ENCODE results near the gene GFRA4. TPM values are rescaled to one million over a fixed set of nuclear protein-coding genes. Genes with fewer than 3 reads are reported as not detected.

Gene GFRA4
- total RNA-seq, 1 donor from 2014 or later, result not detected

DNA sequence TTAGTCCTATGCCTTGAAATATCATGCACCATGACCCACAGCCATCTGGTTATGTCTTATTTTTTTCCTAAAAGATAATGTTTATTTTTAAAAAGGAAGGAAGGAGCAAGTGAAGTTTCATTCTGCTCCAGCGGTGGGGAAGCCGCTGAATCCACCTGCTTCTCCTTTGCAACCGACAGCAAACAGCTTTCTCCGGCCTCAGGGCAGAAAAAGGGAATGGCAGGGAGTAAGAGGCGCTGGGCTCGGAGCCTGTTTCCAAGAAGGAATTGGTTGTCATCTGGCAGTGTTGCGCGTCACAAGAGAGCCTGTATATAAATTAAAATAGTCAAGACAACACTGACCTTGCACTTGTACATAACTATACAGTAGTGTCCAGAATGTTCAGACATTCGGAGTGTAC lies 14.2 kb downstream of the GFRA4 start:
- Mint-ChIP-seq H3K36me3 (ENCODE audit: low read depth) (peaks cover 26% of the 10 kb centered on the region), H3K27ac (ENCODE audit: unreplicated experiment) (no peak overlapping the region), H3K4me1 (ENCODE audit: low read depth) (no peaks in the 10 kb centered on the region), H3K4me3 (ENCODE audit: unreplicated experiment) (no peak overlapping the region), H3K27me3 (ENCODE audit: low read depth) (no peaks in the 10 kb centered on the region), H3K9me3 (ENCODE audit: low read depth) (peaks cover 5% of the 10 kb centered on the region)
- no peak for DNase-seq (ENCODE audit: low spot score)
- no peak for TF ChIP-seq CTCF (IDR thresholded peaks at IDR 0.05)

- TF ChIP-seq CTCF (IDR thresholded peaks at IDR 0.05), result no peak
- H3K4me3 Mint-ChIP-seq (ENCODE audit: unreplicated experiment), result no peak overlapping the region
- no peak for DNase-seq (ENCODE audit: low spot score)
- peaks cover 21% of the 10 kb centered on the region for H3K36me3 Mint-ChIP-seq (ENCODE audit: low read depth)
- H3K4me1 Mint-ChIP-seq (ENCODE audit: low read depth), result no peaks in the 10 kb centered on the region
- H3K27ac Mint-ChIP-seq (ENCODE audit: unreplicated experiment), result no peak overlapping the region
- no peaks in the 10 kb centered on the region for H3K27me3 Mint-ChIP-seq (ENCODE audit: low read depth)
- H3K9me3 Mint-ChIP-seq (ENCODE audit: low read depth), result no peaks in the 10 kb centered on the region
Measured at GRCh38 chr20:3647473-3647872, 15.7 kb downstream of the GFRA4 start.

DNA sequence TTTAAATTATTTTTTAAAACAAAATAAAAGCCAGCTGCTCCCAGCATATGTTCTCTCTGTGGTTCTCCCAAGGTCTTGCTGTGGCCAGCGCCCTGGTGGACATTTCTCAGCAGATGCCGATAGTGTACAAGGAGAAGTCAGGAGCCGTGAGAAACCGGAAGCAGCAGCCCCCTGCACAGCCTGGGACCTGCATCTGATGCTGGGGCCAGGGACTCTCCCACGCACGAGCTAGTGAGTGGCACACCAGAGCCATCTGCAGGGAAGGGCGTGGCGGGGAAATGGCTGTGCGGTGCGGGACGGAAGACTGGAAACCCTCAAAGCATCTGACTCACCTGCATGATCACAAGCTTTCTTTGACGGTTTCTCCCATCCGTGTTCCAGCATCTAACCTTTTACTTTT lies 16.5 kb downstream of the GFRA4 start:
- H3K4me3 Mint-ChIP-seq (ENCODE audit: unreplicated experiment), result no peak overlapping the region
- TF ChIP-seq CTCF (IDR thresholded peaks at IDR 0.05), result no peak
- DNase-seq (ENCODE audit: low spot score), result no peak
- no peak overlapping the region for H3K27ac Mint-ChIP-seq (ENCODE audit: unreplicated experiment)
- H3K4me1 Mint-ChIP-seq (ENCODE audit: low read depth), result no peaks in the 10 kb centered on the region
- H3K9me3 Mint-ChIP-seq (ENCODE audit: low read depth), result no peaks in the 10 kb centered on the region
- peaks cover 24% of the 10 kb centered on the region for H3K36me3 Mint-ChIP-seq (ENCODE audit: low read depth)
- no peaks in the 10 kb centered on the region for H3K27me3 Mint-ChIP-seq (ENCODE audit: low read depth)

GRCh38 chr20:3646067-3646440 lies 17.1 kb downstream of the GFRA4 start:
- H3K36me3 Mint-ChIP-seq (ENCODE audit: low read depth), result peaks cover 25% of the 10 kb centered on the region
- H3K4me1 Mint-ChIP-seq (ENCODE audit: low read depth), result no peaks in the 10 kb centered on the region
- no peak overlapping the region for H3K27ac Mint-ChIP-seq (ENCODE audit: unreplicated experiment)
- H3K27me3 Mint-ChIP-seq (ENCODE audit: low read depth), result no peaks in the 10 kb centered on the region
- no peak for TF ChIP-seq CTCF (IDR thresholded peaks at IDR 0.05)
- no peak overlapping the region for H3K4me3 Mint-ChIP-seq (ENCODE audit: unreplicated experiment)
- H3K9me3 Mint-ChIP-seq (ENCODE audit: low read depth), result peaks cover under 1% of the 10 kb centered on the region
- no peak for DNase-seq (ENCODE audit: low spot score)

- peaks cover 30% of the 10 kb centered on the region for H3K36me3 Mint-ChIP-seq (ENCODE audit: low read depth)
- no peak overlapping the region for H3K4me3 Mint-ChIP-seq (ENCODE audit: unreplicated experiment)
- no peak overlapping the region for H3K27ac Mint-ChIP-seq (ENCODE audit: unreplicated experiment)
- no peak for DNase-seq (ENCODE audit: low spot score)
- H3K4me1 Mint-ChIP-seq (ENCODE audit: low read depth), result no peaks in the 10 kb centered on the region
- H3K27me3 Mint-ChIP-seq (ENCODE audit: low read depth), result no peaks in the 10 kb centered on the region
- no peak for TF ChIP-seq CTCF (IDR thresholded peaks at IDR 0.05)
- peaks cover 6% of the 10 kb centered on the region for H3K9me3 Mint-ChIP-seq (ENCODE audit: low read depth)
Measured at GRCh38 chr20:3645309-3646066, 17.7 kb downstream of the GFRA4 start.

Data from chondrocyte (in vitro differentiated cells).